Transverse colon (tissue), 4 donors: Measurements from ENCODE around the gene CPT1A. TPM values are rescaled to one million over a fixed set of nuclear protein-coding genes. Genes with fewer than 3 reads are reported as not detected.

Experiments used
- DNase-seq: peaks from one replicate; pipeline ENCODE4 v3.0.0-alpha.2; 2019
- H3K27ac ChIP-seq, 4 donors: fragments of 200-600 bp; sonication (generic); 2 replicates each; pipeline ENCODE4 v1.5.1; 2016 to 2018; ENCODE audit warnings: inconsistent platforms in 4 of 4
- H3K27me3 ChIP-seq: fragments of 200-600 bp; sonication (generic); 2 replicates; pipeline ENCODE4 v1.5.1; 2017; ENCODE audit warnings: inconsistent platforms
- H3K36me3 ChIP-seq, 4 donors: fragments of 200-600 bp; sonication (generic); 2 replicates each; pipeline ENCODE4 v1.5.1; 2017 to 2019; ENCODE audit warnings: inconsistent platforms in 4 of 4
- H3K4me1 ChIP-seq, 4 donors: fragments of 200-600 bp; sonication (generic); 2 replicates each; pipeline ENCODE4 v1.5.1; 2017 to 2020; ENCODE audit warnings: inconsistent platforms in 4 of 4
- H3K4me3 ChIP-seq, 4 donors: fragments of 200-600 bp; sonication (generic); 1 replicate in 1 of 4; 2 replicates in 3 of 4; pipeline versions ENCODE4 v1.5.1 to v1.6.1; 2017 to 2019; ENCODE audit warnings: inconsistent platforms in 4 of 4
- H3K9me3 ChIP-seq, 2 donors: fragments of 200-600 bp; sonication (generic); 2 replicates each; pipeline ENCODE4 v1.5.1; 2017 to 2019; ENCODE audit warnings: inconsistent platforms in 2 of 2
- EP300 ChIP-seq: sonication (generic); formaldehyde crosslinking; IDR thresholded peaks from one replicate; pipeline ENCODE4 v1.6.1; 2017; ENCODE audit warnings: antibody characterized with exemption, low read depth
- POLR2A ChIP-seq: fragments of 450-650 bp; IDR thresholded peaks from one replicate; pipeline ENCODE4 v1.6.1; 2016; ENCODE audit warnings: antibody characterized with exemption, mild to moderate bottlenecking, moderate library complexity
- POLR2AphosphoS5 ChIP-seq, 3 donors: sonication (generic); formaldehyde crosslinking; IDR thresholded peaks; one replicate each; pipeline ENCODE4 v1.6.1; 2016; ENCODE audit warnings: antibody characterized with exemption in 3 of 3
- WGBS, 2 donors: methylation state at CpG; one replicate each; pipeline ENCODE4 v1.1.5; 2018; ENCODE audit warnings: low coverage in 1 of 2; 5-methylcytosine and 5-hydroxymethylcytosine counted together
- in situ Hi-C, 4 donors: fragments of 200-750 bp; cut with MboI; loops; one replicate each; pipeline versions ENCODE4 v1.15.0 to v1.15.1; 2017; ENCODE audit warnings: low sequenced_read_pairs in 3 of 4, low pct_ligation_motif_present in 1 of 4, low pct_unique_long_range_greater_than_20kb in 1 of 4
- intact Hi-C: fragments of 100-400 bp; cut with DNase I; formaldehyde crosslinking; loops from one replicate; pipeline ENCODE4 v1.15.1; 2023; ENCODE audit warnings: low total_unique reads
- total RNA-seq, 4 donors: library from RNA; depleted of rRNA; stranded (reverse); fragments of >200 nt; gene quantifications; one replicate each; pipeline ENCODE4 v1.1.0, GENCODE V29; 2016
- TF ChIP-seq, protein P1 (sequence below), 5 experiments: fragments of 200-600 bp in 3 of 5; fragments of 450-650 bp in 2 of 5; sonication (generic) in 3 of 5; IDR thresholded peaks; 1 replicate in 2 of 5; 2 replicates in 3 of 5; pipeline ENCODE4 v1.5.1; 2016 to 2017; ENCODE audit warnings: antibody characterized with exemption in 5 of 5, inconsistent platforms in 3 of 5, mild to moderate bottlenecking in 2 of 5, moderate library complexity in 1 of 5

CPT1A gene
- total RNA-seq, 4 donors from 2014 or later, result 98.9 to 263 (median 177) TPM

DNA sequence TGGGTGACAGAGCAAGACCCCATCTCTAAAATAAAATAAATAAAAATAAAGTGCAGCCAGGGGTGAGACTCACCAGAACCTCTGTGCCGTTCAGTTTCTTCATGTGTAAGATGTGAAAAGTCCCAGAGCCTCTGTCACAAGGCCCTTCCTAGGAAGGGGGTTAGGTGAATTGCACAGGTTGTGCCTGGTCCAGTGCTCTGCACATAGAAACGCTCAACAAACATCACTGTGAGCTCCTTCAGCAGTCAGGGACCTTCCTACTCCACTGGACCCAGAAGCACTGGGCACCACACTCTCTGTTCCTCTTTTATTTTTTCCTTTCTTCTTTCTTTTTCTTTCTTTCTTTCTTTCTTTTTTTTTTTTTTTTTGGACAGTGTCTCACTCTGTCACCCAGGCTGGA lies 39.6 kb upstream of the CPT1A start:
- in situ Hi-C loops (no loop called here), intact Hi-C loops (no loop called here)
- no peaks in the 10 kb centered on the region for H3K27me3 ChIP-seq
- H3K4me3 ChIP-seq, result no peak overlapping the region
- no peaks in the 10 kb centered on the region for H3K36me3 ChIP-seq
- no peak for DNase-seq
- TF ChIP-seq EP300 (no peak), POLR2AphosphoS5 (IDR thresholded peaks at IDR 0.05) (no peak), POLR2A (no peak)
- TF ChIP-seq, protein P1, sequence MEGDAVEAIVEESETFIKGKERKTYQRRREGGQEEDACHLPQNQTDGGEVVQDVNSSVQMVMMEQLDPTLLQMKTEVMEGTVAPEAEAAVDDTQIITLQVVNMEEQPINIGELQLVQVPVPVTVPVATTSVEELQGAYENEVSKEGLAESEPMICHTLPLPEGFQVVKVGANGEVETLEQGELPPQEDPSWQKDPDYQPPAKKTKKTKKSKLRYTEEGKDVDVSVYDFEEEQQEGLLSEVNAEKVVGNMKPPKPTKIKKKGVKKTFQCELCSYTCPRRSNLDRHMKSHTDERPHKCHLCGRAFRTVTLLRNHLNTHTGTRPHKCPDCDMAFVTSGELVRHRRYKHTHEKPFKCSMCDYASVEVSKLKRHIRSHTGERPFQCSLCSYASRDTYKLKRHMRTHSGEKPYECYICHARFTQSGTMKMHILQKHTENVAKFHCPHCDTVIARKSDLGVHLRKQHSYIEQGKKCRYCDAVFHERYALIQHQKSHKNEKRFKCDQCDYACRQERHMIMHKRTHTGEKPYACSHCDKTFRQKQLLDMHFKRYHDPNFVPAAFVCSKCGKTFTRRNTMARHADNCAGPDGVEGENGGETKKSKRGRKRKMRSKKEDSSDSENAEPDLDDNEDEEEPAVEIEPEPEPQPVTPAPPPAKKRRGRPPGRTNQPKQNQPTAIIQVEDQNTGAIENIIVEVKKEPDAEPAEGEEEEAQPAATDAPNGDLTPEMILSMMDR (IDR thresholded peaks at IDR 0.05), result no peak
- no peaks in the 10 kb centered on the region for H3K9me3 ChIP-seq
- WGBS, 2 donors, result 90% methylated on average over 2 of the region's 2 CpGs; no CpG with 5 or more reads in 1 of the 2 donors
- H3K4me1 ChIP-seq, result no peaks in the 10 kb centered on the region
- H3K27ac ChIP-seq, result no peak overlapping the region

DNA sequence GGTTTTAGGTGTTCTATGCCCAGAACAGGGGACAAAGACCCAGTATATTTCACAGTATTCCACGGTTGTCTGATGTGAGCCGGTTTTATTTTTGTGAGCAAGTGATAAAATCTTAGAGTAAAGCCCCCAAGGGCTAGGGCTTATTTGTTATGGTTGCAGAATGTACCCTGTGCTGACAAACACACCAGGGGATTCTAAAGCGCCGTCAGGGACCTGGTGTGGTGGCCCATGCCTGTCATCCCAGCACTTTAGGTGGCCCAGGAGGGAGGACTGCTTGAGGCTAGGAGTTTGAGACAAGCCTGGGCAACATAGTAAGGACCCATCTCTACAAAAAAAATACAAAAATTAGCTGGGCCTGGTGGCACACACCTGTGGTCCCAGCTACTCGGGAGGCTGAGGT lies 39.1 kb upstream of the CPT1A start:
- DNase-seq, result no peak
- in situ Hi-C loops (no loop called here), intact Hi-C loops (no loop called here)
- H3K27me3 ChIP-seq, result no peaks in the 10 kb centered on the region
- H3K9me3 ChIP-seq, result no peaks in the 10 kb centered on the region
- WGBS, 2 donors, result 98 to 100% methylated on average over 3 to 5 of the region's 5 CpGs
- H3K36me3 ChIP-seq, result no peaks in the 10 kb centered on the region
- H3K4me3 ChIP-seq, result no peak overlapping the region
- no peak overlapping the region for H3K27ac ChIP-seq
- no peak for TF ChIP-seq POLR2A
- TF ChIP-seq POLR2AphosphoS5 (IDR thresholded peaks at IDR 0.05), result no peak
- TF ChIP-seq, protein P1 (IDR thresholded peaks at IDR 0.05), result no peak
- no peak for TF ChIP-seq EP300
- no peaks in the 10 kb centered on the region for H3K4me1 ChIP-seq

DNA sequence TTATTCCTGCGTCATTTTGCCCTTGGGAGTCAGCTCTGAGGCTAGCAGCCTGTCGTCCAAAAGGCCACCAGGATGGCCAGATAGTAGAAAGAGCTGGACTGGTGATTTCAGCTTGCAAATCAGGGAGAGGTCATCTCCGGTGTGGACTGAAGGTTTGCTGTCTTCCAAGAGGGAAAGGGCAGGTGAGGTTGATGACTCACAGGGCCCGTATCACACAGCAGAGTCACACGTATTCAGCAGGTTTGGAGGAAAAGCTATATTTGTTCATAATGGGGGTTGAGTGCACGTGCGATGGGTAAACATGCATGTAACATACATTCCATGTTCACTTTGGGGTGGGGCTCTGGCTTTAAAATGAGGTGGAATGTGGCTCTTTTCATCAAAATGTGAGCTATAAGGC lies 36.3 kb upstream of the CPT1A start:
- DNase-seq, result no peak
- Histone ChIP-seq H3K27ac (no peak overlapping the region), H3K4me3 (no peak overlapping the region), H3K9me3 (no peaks in the 10 kb centered on the region), H3K27me3 (no peaks in the 10 kb centered on the region), H3K36me3 (no peaks in the 10 kb centered on the region), H3K4me1 (no peaks in the 10 kb centered on the region)
- in situ Hi-C loops (no loop called here), intact Hi-C loops (no loop called here)
- TF ChIP-seq, protein P1 (IDR thresholded peaks at IDR 0.05), result no peak
- TF ChIP-seq POLR2AphosphoS5 (IDR thresholded peaks at IDR 0.05) (no peak), POLR2A (no peak), EP300 (no peak)
- WGBS, 2 donors, result 84 to 93% methylated on average over 3 to 7 of the region's 7 CpGs

DNA sequence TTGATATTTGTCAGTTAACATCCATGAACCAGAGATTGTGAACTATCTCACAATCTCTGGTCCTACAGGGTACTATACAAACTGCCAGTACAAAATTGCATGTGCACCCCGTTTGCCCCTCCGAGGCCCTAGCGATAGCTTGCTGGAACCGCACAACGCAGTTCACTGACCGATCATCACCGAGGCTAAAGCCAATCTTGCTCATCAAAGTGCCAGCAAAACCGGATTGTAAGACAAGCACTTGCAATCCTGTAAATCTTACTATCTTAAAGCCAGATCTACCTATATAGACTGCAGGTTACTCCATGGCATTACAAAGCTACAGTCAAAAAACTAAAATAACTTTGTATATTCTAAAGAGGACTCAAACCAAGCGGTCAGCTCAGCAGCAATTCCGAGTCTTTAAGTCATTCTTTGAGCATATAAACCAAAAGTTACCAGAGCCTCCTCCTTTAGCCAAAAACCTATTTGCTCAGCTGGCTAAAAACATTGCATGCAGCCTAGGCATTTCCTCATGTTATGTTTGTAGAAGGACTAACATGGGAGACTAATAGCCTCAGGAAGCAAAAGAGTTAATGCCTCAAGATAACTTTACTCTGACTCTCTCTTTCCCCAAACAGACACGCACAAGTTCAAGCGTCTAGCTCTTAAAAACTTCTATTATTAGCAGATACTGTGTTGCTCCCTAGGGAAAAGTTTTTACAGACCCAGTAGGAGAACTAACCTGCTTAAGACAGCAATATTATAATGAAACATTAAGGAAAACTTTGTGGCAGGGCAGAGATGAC lies 30.7 kb upstream of the CPT1A start:
- no peak for DNase-seq
- H3K4me3 ChIP-seq, result no peak overlapping the region
- 38 to 69% methylated on average over 3 to 12 of the region's 12 CpGs for WGBS, 2 donors
- H3K27ac ChIP-seq, result no peak overlapping the region
- in situ Hi-C loops, result no loop called here
- no peaks in the 10 kb centered on the region for H3K36me3 ChIP-seq
- TF ChIP-seq POLR2A, result no peak
- TF ChIP-seq, protein P1 (IDR thresholded peaks at IDR 0.05), result no peak
- no peak for TF ChIP-seq EP300
- TF ChIP-seq POLR2AphosphoS5 (IDR thresholded peaks at IDR 0.05), result no peak
- H3K9me3 ChIP-seq, result no peaks in the 10 kb centered on the region
- intact Hi-C loops, result no loop called here
- peaks cover 3 to 15% (median 5%) of the 10 kb centered on the region in 4 donors for H3K4me1 ChIP-seq
- no peaks in the 10 kb centered on the region for H3K27me3 ChIP-seq
